SK-N-SH (cell line): ENCODE results near the gene CHAT.

Source experiments
- CHD2 ChIP-seq: fragments of 150-350 bp; IDR thresholded peaks from 2 replicates; pipeline ENCODE4 v1.6.1; 2018; ENCODE audit warnings: low read length; ENCODE audit not compliant: partially characterized antibody
- JUND ChIP-seq: IDR thresholded peaks from 2 replicates; pipeline ENCODE4 v1.4.0; 2012
- POLR2AphosphoS5 ChIP-seq: IDR thresholded peaks from 2 replicates; pipeline ENCODE4 v1.6.1; 2012; ENCODE audit warnings: low read depth, low read length
- RCOR1 ChIP-seq: fragments of 150-350 bp; IDR thresholded peaks from 2 replicates; pipeline ENCODE4 v1.6.1; 2017; ENCODE audit warnings: antibody characterized with exemption, low read length
- RFX5 ChIP-seq: IDR thresholded peaks from 2 replicates; pipeline ENCODE4 v1.6.1; 2012; ENCODE audit warnings: mild to moderate bottlenecking, improper control_type of control experiment, low read length
- SIN3A ChIP-seq: IDR thresholded peaks from 2 replicates; pipeline ENCODE4 v1.6.1; 2012; ENCODE audit warnings: low read depth, mild to moderate bottlenecking, low read length, moderate library complexity, borderline replicate concordance
- YY1 ChIP-seq: IDR thresholded peaks from 2 replicates; pipeline ENCODE4 v1.4.0; 2012; ENCODE audit warnings: low read depth, mild to moderate bottlenecking
- TF ChIP-seq, protein P1 (sequence below): fragments of 200-600 bp; sonication (generic); IDR thresholded peaks from 2 replicates; pipeline ENCODE4 v1.6.1; 2017; ENCODE audit warnings: antibody characterized with exemption, mild to moderate bottlenecking, moderate library complexity

GRCh38 chr10:49645417-49645816 lies 31.6 kb downstream of the CHAT start:
- TF ChIP-seq, protein P1, sequence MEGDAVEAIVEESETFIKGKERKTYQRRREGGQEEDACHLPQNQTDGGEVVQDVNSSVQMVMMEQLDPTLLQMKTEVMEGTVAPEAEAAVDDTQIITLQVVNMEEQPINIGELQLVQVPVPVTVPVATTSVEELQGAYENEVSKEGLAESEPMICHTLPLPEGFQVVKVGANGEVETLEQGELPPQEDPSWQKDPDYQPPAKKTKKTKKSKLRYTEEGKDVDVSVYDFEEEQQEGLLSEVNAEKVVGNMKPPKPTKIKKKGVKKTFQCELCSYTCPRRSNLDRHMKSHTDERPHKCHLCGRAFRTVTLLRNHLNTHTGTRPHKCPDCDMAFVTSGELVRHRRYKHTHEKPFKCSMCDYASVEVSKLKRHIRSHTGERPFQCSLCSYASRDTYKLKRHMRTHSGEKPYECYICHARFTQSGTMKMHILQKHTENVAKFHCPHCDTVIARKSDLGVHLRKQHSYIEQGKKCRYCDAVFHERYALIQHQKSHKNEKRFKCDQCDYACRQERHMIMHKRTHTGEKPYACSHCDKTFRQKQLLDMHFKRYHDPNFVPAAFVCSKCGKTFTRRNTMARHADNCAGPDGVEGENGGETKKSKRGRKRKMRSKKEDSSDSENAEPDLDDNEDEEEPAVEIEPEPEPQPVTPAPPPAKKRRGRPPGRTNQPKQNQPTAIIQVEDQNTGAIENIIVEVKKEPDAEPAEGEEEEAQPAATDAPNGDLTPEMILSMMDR = no peak
- TF ChIP-seq YY1 = no peak
- no peak for TF ChIP-seq POLR2AphosphoS5
- no peak for TF ChIP-seq CHD2
- TF ChIP-seq JUND = no peak
- no peak for TF ChIP-seq RCOR1
- no peak for TF ChIP-seq SIN3A
- no peak for TF ChIP-seq RFX5
